GM04504 (cell line): ENCODE results near the gene TNS1.

ENCODE experiments used
- DNase-seq: peaks from one replicate; pipeline ENCODE4 v3.0.0-alpha.2; 2012; ENCODE audit warnings: low read depth

TNS1 gene

GRCh38 chr2:217912098-217913024 lies 90.4 kb downstream of the TNS1 start:
- no peak for DNase-seq

DNA sequence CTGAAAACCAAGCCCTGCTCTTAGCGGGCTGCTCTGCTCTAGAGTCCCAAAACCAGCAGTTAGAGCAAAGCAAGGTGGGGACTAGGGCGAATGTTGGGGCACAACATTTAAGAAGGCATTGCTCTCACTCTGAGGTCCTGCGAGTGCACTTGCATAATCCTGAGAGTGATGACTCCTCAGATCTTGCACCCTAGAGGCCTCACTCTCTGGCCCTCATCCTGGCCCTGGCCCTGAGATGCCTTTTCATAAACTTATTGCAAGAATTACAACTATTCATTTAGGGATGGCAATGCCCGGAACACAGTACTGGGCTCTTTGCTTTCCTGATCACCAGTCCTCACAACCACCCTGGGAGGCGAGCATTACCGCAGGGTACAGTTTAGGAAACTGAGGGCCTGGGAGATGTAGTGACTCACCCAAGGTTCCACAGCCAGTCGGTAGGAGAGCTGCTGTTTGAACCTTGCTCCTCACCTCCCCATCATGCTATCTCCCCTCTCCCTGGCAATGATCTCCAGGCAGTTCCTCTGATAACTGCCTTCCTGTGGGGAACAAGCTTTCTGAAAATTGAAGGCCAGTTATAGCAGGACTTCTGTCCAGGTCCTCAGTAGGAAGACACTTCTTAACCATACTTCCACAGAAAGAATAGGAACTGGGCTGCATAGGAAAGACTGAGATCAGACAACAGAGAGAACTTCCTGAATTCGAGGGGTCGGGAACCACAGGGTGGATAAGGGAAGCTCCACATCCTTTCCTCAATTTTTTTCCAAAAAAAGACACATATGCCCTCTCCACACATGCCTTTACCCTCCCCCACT lies 91.3 kb downstream of the TNS1 start:
- DNase-seq, result no peak

- no peak for DNase-seq
Observed at GRCh38 chr2:217910875-217911212, 92.0 kb downstream of the TNS1 start.

DNA sequence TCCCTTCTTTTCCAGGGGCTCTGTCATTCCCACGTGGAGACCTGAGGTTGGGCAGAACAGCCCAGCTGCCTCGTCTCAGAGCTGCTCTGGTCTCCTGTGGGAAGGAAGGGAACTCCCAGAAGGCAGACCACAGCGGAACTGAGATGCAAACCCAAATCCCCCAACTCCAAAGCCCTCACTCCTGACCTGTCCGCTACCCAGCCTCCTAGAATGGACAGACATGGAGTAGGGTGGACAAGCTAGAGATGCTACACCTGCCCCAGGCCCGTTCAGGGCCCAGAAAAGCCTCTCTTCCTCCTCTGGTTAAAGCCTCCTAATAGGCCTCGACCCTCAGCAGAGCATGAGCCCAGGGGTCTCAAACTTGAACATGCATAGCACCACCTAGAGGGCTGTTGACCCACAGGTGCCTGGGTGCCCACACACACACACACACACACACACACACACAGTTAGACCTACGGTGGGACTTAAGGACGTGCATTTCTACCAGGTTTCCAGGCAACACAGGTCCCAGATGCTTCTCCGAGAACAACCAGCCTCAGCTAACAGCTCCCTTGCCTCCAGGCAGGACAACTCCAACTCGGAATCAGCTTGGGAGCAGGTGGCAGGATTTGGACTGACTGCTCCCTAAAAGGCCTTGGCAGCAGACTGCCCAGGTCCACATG lies 93.5 kb downstream of the TNS1 start:
- DNase-seq, result no peak

DNA sequence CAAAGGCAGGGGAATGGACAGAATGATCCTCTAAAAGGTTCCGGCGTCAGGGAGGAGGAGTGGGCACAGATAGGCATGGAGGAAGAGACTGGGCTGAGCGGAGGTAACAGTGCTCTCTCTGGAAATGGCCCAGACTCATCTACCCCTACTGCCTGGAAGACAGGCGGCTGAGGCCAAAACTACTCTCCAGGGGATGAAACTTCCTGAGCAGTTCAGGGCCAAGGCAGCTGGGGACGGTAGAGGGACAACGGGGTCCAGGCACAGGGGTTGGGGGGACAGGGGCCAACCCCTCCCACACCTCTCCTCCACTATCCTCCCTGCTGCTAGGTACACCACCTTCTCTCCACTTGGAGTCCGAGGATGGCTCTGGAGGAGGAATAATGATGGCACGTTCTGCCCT lies 94.3 kb downstream of the TNS1 start:
- no peak for DNase-seq

DNA sequence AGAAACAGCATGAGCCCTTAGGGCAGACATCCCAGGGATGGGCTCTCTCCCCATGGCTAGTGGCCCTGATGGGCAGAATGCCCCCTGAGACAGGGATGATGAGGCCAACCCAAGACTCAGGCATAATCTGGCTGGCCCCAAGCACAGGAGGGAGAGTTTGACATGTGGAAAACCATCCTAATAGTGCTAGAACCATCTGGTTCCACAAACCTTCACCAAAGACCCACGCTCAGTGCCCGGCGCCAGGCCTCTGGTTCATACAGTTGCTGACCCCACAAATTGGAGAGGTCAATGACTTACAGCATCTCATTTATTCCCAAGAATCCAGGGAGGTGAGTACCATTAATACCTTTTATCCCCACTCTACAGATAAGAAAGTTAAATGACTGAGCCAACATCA lies 95.5 kb downstream of the TNS1 start:
- DNase-seq, result no peak

GRCh38 chr2:217906798-217907197 lies 96.0 kb downstream of the TNS1 start:
- no peak for DNase-seq

- no peak for DNase-seq
Observed at GRCh38 chr2:217905896-217906295, 96.9 kb downstream of the TNS1 start.

DNA sequence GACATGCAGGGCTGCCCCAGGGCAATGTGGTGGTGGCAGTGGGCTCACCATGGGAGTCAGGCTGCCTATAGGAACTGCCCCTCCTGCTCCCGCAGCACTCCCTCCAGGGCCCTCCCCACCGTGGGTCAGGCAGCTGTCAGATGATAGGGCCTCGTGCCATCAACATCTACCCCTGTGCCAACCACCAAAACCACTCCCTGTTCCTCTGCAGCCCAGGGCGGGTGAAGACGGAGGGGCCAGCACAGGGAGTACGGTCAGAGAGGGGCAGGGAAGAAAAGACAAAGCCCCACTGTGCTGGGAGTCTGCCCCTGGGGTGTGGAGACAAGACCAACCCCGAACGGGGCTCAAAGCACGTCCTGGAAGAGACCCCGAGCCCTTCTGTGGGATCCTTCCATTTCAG lies 97.4 kb downstream of the TNS1 start:
- DNase-seq, result no peak

GRCh38 chr2:217904614-217904965 lies 98.2 kb downstream of the TNS1 start:
- DNase-seq, result no peak

- no peak for DNase-seq
Observed at GRCh38 chr2:217903859-217904613, 98.8 kb downstream of the TNS1 start.

GRCh38 chr2:217903142-217903858 lies 99.5 kb downstream of the TNS1 start:
- DNase-seq, result no peak

DNA sequence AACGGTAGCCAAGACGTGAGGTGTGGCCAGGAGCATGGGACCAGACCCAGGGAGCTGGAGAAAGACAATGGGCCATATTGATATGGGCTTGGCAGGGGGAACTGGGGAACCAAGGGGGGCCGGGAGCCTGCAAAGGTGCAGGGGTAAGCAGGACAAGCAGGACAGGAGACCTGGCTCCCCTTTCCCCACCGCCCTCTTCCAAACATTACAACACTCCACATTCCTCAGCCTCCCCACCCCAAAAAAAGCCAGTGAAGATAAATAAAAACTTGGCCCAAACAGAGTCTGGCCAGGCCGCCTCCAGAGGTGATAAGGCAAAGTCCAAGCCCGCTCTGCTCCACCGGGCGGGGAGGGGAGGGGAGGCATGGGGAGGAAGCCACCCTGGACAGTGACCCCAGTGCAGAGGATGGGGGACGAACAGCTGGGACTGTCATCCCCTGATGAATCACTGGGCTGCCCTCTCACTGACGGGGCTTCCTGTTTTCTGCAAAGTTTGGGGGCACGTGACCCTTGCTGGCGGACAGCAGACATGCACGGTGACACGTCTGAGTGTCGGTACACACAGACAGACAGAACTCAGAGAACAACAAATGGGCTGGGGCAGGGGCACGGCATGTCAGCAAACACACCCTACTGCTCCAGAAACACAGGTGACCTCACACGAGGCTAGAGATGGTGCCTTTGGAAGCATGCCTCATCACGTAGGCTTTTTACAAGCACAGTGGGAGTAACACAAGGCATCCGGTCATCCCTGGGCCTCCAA lies 100.2 kb downstream of the TNS1 start:
- peak; percentile 23 for DNase-seq

- DNase-seq, result no peak
Observed at GRCh38 chr2:217901835-217902378, 100.9 kb downstream of the TNS1 start.

GRCh38 chr2:217901400-217901799 lies 101.4 kb downstream of the TNS1 start:
- DNase-seq, result no peak

DNA sequence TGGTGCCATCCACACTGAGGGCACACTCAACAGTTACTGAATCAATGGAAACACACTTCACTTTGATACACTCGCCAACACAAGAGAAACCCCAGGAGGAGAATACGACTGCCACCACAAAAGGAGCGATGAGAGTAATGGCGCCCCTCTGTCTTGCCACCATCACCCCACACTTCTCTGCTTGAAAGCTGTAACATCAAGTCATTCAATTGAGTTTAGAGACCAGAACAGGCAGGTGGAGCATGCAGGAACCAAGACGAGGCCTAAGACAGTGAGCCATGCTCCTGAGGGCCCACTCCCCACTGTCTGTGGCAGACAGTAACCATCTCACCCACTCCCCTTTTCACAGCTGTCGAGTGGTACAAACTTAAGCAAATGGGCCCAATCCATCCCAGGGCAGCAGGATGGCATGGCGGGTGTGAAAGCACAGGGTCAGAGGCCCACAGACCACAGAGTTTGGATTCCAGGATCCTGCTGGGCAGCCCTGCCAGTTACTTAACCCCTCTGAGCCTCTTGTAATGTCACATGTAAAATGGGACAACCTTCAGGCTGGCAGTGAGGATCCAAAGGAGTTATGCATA lies 101.9 kb downstream of the TNS1 start:
- DNase-seq, result no peak

DNA sequence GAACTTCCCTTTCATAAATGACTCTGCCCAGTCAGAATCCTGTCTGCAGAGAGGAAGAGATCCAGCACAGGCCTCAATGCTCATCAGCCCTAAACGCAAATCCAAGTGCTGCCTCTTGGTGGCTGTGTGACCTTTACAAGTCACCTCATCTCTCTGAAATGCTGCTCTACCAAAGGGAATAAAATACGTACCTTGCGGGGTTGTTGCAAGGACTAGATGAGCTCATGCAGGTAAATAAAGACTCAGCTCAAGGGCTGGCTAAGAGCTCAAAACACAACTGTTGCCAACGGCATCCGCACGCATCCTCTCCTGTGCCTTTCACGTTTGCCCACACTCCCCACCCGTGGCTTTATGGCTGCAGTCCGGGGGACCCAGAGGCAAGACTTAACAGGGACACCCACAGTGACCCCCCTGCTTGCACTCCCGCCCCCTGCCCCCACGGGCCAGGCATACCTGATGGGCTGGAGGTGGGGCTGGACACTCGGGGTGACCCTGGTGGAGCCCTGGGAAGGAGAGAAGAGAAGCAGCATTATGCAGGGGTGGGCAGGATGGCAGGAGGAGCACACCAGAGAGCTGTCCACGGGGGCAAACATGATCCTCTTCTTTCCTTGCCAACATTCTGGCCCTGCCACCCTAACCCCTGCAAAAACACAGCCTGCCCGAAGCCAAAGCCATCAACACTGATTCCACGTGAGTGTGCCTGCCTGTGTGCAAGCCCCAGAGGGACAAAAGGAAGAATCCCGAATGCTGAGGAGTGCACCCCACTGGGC lies 102.6 kb downstream of the TNS1 start:
- no peak for DNase-seq

DNA sequence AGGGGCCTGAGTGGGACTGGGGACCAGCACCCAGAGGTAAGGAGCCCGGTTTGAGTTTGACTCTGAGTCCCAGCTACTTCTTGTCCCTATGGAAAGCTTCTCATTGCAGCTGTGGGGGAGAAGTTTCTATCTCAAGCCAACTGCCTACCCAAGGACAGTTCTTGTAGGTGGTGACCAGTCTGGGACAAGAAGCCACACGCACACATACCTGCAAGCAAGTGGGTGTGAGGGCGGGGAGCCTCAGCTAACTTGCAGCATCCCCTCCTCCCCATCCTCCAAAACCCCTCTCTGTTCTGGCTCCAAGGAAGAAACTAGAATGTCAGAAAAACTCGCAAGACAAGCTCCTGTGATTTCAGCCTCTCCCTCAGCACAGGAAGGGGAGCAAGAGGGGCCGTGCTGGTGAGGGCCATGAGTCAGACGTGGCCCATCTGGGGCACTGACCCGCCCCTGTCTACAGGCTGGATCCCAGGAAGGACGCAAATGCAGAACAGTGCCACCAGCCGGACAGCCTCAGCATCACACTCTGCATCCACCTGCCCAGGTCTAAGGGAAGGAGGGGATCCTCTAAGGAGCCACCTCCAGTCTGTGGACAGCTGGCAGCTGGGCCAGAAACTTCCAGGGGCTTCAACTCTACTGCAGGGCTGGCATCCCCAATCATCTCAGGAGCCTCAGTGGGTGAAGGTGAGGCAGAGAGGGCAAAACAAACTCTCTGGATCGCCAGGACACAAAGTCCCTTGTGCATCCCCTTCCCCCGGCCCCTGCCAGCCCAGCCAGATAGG lies 103.4 kb downstream of the TNS1 start:
- peak; percentile 76 for DNase-seq
